GM21390 (cell line): Measurements from ENCODE around the gene SMTN.
"Not testable (repeated sequence)": the region's sequence is repeated elsewhere in the genome, so short reads cannot be mapped to it uniquely, and the experiment has no call there.

Experiments
- ATAC-seq: cut with Tn5 transposase; IDR thresholded peaks from one replicate; pipeline ENCODE4 v1.9.1; 2021; ENCODE audit not compliant: unreplicated experiment

Gene SMTN

DNA sequence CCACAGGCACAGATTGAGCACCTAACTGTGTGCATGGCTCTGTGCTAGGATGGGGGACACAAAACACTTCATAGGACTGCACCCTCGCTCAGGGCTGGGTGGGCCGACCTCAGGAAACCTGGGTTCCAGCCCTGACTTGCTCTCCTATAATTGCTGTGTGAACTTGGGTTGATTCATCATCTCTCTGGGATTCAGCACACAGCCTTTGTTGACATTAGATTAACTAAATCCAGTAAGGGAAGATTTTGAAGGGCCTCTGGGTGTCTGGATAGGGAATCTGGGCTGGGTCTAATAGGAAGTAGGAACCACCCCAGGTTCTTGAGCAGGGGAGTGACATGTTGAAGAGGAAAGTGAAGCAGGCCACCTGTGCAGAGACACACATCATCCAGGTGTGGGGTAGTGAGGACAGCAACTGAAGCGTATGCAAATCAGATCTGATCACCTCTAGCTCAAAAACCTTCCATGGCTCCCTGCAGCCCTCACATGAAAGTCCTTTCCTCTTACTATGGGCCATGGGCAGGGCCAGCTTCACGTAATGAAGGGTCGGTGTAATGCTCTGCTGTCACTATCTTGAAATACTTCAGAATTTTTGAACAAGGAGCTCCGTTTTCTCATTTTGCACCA lies 11.3 kb upstream of the SMTN start:
- not testable (repeated sequence) for ATAC-seq

DNA sequence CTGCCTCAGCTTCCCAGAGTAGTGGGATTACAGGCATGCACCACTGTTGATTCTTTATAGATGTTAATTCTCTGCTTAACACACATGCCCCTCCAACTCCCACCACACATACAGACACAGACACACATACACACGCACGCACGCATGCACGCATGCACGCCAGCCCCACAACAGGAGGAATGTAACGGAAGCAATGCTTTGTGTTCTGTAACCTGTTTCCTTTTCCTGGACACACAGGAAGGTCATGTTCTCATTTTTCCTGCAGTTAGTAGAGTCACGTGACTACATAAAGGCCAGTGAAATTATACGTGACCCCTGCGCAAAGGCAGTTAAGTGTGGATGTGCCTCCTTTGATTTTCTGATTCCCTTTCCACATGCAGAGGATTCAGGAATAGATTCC lies 8.0 kb upstream of the SMTN start:
- not testable (repeated sequence) for ATAC-seq

- ATAC-seq = not testable (repeated sequence)
Observed at GRCh38 chr22:31073545-31074145, 7.5 kb upstream of the SMTN start.

DNA sequence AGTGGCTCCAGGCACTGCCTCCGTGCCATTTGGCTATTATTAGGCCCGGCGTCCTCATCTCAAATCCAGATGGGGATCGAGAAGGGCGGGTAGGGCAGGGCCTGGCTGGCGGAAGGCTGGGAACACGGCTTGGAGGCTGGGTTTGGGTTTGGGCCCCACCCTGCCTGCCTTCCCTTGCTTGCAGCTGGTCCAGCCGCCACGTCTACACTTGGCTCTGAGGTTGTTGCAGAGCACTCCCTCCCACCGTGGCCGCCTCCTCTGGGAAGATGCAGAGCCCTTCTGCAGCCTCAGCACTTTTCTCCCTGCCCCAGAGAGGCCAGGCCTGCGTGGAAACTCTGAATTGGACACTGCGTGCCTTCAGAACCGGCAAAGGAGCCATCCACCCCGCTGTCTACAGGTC lies 5.2 kb upstream of the SMTN start:
- no peak for ATAC-seq

DNA sequence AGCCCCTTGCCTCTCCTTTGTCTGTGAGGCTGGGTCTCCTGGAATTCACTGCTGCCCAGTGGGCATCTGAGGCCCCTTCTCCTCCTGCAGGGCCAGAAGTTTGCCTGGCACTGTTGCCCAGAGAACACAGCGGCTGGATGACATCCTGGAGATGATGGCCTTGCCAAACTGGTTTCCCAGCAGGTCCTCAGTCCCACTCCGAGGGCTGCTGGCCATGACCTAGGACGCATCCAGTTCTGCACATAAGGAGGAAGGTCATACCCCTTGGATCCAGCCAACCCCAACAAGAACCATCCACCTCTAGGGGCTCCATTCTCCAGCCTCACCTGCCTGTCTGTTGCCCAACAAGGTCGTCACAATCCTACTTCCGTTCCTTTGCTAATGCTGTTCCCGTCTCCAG lies 3.4 kb upstream of the SMTN start:
- ATAC-seq = no peak

GRCh38 chr22:31078389-31078788 lies 2.7 kb upstream of the SMTN start:
- not testable (repeated sequence) for ATAC-seq

DNA sequence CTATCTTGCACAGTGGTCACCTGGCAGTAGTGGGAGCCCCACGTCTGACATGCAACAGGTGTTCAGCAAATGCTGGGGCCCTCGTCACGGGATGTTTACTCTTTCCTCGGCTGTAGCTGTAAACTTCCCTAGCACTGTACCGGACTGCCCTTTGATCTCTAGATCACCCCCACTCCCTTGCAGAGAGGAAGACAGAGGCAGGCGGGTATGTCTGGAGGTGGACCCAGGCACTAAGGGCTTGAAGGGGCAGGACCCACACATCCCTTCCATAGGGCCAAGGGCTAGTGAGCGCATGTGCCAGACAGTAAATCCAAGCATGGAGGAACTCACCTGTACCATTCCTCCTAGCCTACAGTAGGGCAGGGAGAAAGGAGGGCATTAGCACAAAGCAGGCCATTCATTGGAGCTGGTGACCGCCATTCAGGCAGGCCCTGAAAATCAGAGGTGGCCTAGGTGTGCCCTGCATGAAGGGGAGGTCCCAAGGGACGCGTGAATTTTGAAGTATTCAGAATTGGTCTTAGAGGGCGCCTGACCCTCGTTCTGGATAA lies 1.9 kb upstream of the SMTN start:
- no peak for ATAC-seq

GRCh38 chr22:31080164-31080847 lies 812 bp upstream of the SMTN start:
- ATAC-seq = no peak

DNA sequence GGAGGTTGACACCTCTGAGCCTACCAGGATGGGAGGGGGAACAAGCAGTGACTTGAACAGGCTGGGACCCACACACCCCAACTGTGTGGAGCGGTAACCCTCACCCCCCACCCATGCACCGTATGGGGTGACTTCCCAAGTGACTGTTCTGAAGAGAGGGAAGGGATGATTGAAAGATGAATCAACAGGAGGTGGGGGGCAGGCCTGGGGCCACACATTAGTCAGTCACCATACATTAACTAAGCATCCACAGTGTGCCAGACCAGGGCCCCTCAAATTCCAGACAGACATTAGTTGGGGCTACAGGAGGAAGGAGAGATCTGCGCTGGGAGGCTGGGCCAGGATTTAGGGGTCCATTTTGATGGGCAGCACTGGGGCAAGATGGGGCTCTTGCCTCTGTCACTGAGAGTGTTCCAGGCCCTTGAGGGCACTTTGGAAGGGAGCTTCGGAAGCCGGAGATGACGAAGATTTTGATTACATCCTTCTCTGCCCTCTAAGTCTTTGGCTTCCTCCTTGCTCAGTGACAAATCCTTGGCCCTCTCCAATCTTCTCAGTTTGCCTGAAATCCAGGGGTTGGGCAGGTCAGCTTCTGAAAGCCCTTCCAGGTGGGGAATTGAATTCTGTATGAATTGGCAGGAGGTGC lies 966 bp downstream of the SMTN start:
- ATAC-seq = no peak

DNA sequence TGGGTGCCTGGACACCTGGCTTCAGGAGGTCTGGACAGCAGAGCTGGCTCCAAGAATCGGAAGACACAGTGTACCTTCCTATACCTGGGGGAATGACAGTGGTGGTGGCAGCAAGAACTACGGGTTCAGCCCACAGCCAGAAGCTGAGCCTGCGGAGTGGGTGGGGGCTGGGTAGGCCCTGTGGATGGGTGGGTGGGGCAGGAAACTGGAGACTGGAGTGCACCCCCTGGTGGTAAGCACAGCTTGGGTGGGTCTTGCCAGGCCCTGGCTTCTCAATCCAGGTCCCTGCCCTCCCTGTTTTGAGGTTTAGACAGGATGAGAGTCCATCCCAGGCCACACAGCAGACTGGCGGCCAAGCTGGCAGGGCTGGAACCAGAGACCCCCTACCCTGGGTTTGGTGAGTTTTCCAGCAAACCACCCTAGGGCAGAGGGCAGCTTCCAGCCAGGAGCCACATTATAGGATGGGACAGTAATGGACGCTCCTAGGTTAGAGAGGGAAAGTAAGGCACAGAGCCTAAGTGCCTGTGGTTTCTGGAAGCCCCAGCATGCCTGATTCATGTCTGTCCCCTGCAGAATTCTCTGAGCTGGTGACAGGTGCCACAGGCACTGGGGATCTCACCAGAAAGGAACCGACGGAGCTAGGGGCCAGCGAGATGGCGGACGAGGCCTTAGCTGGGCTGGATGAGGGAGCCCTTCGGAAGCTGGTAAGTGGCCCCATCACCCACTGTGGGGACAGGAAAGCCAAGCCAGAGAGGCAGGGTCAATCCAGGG lies 1.7 kb downstream of the SMTN start:
- ATAC-seq = no peak

DNA sequence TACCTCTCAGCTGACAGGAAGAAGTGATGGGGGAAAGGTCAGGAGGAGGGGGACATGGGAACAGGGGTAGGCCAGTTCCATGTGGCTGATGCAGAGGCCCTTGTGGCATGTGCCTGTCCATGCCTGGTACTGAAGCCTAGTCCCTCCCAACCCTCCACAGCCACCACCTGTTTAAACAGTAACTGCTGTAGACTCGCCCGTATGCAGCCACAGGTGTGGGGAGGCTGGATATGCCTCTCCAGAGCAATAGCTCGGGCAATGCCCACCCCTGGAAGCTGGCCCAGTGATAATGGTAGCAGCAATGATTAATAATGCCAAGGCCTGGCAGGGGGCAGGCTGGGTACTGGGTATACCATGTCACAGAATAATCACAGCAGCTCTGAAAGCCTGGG lies 2.3 kb downstream of the SMTN start:
- ATAC-seq = no peak

GRCh38 chr22:31083923-31084810 lies 3.0 kb downstream of the SMTN start:
- no peak for ATAC-seq

DNA sequence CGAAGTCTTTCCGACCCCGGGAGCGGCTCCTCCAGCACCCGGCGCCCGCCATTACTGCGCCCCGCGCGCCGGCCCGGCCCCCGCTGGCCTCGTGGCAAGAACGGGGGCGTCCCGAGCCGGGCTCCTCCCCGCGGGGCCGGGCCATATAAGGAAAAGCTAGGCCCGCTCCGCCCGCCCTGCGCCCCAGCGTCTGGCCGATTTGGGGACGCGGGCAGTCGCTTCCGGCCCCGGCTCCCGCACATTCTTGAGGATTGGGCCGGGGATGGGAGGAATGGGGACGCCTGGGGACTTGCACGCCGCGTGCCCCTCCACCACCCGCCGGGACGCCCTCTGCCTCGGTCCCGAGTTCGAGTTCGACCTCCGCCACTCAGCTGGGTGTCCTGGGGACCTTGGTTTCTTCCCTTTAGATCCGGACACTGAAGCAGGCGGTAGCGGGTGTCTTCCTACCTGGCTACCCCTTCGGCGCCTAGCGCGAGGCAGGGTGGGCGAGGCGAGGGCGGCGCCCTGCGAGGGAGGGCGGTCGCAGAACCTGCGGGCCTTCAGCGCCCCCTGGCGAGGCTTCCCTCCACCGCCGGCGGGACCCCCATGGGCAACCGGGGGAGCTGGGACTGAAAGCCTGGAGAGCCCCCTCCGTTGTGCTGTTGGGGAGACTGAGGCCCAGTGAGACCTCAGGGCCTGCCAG lies 3.8 kb downstream of the SMTN start:
- ATAC-seq = peak; percentile 52

DNA sequence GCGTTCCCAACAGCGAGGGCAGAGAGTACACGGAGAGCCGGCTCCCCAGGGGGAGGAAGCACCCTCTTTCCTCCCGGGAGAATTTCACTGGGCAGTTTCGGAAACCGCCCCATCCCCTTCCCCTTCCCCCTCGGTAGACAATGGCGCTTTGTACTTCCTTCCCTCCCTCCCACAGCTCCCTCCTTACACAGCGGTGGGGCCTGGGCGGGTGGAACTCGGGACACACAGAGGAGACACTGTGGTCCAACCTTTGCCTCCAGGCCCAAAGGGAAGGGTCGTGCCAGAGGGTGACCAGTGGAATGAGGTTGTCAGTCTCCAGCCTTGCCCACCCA lies 4.3 kb downstream of the SMTN start:
- ATAC-seq = no peak

DNA sequence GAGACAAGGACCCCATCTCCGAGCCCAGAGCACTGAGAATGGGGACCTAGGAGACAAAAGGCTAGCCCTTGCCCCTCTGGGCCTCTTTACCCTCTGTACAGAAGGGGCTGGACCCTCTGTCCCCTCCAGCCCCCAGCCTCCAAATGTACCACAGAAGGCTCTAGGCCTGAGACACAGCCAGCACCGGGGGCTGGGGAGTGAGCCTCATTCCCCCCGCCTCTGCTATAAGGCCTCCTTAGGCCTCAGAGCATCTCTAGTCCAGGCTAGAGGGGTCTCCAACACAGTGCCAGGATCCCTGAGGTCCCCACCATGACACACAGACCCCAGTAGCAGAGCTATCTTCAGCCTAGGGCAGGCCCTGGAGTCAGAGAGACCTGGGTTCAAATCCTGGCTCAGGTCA lies 4.8 kb downstream of the SMTN start:
- no peak for ATAC-seq

DNA sequence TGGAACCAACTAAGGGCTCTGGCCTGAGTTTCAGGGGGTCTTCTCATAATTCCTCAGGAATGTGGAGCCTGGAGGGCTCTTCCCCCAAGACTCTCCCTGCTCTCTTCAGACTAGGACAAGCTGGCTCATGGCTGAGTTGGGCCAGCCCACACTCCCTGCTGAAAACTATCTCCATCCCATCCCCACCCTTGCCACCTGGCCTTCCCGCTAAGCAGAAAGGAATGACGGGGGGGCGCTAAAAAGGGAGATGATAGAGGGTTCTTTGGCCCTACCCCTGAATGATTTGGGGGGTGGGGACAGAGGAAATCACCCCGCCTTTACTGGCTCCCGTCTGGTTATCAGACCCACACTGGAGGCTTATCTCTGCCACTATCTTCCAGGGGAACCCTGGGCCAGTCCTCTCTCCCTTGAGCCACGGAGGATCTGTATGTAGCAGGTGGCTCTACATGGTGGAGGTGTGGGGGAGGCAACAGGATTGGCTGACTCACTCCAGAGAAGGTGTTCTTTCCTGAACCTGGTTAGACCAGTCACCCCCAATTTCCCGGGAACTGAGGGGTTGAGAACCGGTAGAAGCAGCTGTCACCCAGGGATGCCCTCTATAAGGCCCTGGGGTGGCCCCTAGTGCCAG lies 5.7 kb downstream of the SMTN start:
- no peak for ATAC-seq

DNA sequence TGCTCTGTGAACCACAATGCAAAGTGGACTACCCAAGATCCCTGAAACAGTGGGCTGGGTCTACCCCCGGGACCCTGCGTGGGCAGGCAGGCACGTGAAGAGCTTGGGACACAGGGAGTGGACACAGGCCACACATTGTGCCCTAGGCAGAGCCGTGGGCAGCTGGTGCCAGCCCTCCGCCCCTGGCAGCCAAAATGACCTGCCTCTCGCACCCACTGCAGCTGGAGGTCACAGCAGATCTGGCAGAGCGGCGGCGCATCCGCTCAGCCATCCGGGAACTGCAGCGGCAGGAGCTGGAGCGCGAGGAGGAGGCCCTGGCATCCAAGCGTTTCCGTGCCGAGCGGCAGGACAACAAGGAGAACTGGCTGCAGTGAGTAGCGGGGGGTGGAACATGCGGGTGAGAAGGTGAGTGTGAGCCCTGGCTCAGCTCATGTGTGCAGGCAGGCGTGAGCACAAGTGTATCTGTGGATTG lies 6.7 kb downstream of the SMTN start:
- no peak for ATAC-seq

- ATAC-seq = no peak
Observed at GRCh38 chr22:31088233-31088986, 7.3 kb downstream of the SMTN start.
